PFSK-1 (cell line): ENCODE results near the gene SNRNP48.

Experiments used
- FOXP2 ChIP-seq: optimal IDR thresholded peaks from 2 replicates; pipeline ENCODE3; 2011; ENCODE audit warnings: borderline replicate concordance, control low read depth, inconsistent platforms; ENCODE audit not compliant: insufficient read depth; ENCODE audit errors: extremely low read length, extremely low read depth
- POLR2AphosphoS5 ChIP-seq: IDR thresholded peaks from 2 replicates; pipeline ENCODE4 v1.6.1; 2012; ENCODE audit warnings: low read depth, mild to moderate bottlenecking, control low read depth, low read length, moderate library complexity
- SIN3A ChIP-seq: IDR thresholded peaks from 2 replicates; pipeline ENCODE4 v1.6.1; 2012; ENCODE audit warnings: mild to moderate bottlenecking, low read length, moderate library complexity, borderline replicate concordance; ENCODE audit not compliant: insufficient read depth
- TAF1 ChIP-seq: IDR thresholded peaks from 2 replicates; pipeline ENCODE4 v1.6.1; 2012; ENCODE audit warnings: low read length, control low read depth, borderline replicate concordance; ENCODE audit not compliant: insufficient read depth
- TF ChIP-seq, protein P1 (sequence below), 2 experiments: IDR thresholded peaks; 2 replicates each; pipeline versions ENCODE4 v1.6.1 to v1.8.0; 2011 to 2012; ENCODE audit warnings: low read depth in 2 of 2, low read length in 2 of 2, control low read depth in 1 of 2, inconsistent platforms in 1 of 2, mild to moderate bottlenecking in 1 of 2, moderate library complexity in 1 of 2; ENCODE audit not compliant: insufficient read depth in 1 of 2

DNA sequence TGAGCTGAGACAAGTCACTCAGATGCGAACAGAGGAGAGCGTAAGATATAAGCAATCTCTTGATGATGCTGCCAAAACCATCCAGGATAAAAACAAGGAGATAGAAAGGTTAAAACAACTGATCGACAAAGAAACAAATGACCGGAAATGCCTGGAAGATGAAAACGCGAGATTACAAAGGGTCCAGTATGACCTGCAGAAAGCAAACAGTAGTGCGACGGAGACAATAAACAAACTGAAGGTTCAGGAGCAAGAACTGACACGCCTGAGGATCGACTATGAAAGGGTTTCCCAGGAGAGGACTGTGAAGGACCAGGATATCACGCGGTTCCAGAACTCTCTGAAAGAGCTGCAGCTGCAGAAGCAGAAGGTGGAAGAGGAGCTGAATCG lies 9.5 kb upstream of the SNRNP48 start:
- TF ChIP-seq, protein P1, sequence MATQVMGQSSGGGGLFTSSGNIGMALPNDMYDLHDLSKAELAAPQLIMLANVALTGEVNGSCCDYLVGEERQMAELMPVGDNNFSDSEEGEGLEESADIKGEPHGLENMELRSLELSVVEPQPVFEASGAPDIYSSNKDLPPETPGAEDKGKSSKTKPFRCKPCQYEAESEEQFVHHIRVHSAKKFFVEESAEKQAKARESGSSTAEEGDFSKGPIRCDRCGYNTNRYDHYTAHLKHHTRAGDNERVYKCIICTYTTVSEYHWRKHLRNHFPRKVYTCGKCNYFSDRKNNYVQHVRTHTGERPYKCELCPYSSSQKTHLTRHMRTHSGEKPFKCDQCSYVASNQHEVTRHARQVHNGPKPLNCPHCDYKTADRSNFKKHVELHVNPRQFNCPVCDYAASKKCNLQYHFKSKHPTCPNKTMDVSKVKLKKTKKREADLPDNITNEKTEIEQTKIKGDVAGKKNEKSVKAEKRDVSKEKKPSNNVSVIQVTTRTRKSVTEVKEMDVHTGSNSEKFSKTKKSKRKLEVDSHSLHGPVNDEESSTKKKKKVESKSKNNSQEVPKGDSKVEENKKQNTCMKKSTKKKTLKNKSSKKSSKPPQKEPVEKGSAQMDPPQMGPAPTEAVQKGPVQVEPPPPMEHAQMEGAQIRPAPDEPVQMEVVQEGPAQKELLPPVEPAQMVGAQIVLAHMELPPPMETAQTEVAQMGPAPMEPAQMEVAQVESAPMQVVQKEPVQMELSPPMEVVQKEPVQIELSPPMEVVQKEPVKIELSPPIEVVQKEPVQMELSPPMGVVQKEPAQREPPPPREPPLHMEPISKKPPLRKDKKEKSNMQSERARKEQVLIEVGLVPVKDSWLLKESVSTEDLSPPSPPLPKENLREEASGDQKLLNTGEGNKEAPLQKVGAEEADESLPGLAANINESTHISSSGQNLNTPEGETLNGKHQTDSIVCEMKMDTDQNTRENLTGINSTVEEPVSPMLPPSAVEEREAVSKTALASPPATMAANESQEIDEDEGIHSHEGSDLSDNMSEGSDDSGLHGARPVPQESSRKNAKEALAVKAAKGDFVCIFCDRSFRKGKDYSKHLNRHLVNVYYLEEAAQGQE (IDR thresholded peaks at IDR 0.05; ENCODE audit: insufficient read depth in 1 of 2, low read depth in 2 of 2, low read length in 2 of 2): no peak
- no peak for TF ChIP-seq TAF1
- TF ChIP-seq POLR2AphosphoS5: no peak
- no peak for TF ChIP-seq FOXP2
- no peak for TF ChIP-seq SIN3A
